ENCODE results near the gene CNTN4.
"Not testable (repeated sequence)": the region's sequence is repeated elsewhere in the genome, so short reads cannot be mapped to it uniquely, and the experiment has no call there.

CNTN4 gene

DNA sequence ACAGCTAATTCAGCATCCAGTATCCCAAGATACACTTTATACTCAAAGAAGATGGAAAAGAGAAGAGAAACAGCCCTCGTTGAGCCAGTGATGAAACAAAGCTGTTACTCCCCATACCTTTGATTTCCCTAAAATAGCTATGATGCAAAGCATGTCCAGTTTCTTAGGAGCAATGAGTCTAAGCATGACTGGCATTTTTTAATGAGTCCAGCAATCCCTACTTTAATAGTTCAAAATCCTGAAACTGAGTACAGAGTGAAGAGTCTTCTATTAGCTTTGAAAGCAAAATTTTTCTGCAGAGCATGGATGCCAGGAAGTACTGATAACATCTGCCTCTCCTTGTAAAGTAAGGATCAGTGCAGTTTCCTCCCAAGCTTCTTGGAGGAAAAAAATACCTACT is 708.8 kb downstream of the CNTN4 start:
- DNase-seq = no peak

DNA sequence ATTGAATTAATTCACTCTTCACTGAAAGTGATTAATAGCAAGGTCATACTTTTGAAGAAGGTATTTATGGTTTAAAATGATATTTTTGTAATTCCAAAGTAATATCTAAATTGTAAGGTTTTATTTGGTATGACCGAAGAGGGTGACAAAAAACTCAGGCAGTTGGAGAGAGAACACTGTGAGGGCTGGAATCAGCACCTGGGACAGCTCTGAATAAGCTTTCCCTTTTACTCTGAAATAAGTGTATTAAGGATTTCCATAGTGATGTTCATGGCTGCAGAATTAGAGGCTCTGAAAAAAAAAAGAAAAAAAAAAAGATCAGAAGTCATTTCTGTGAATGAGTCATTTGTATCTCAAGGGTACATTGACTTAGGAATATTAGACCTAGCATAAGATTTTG is 712.1 kb downstream of the CNTN4 start:
- no peak for DNase-seq

DNA sequence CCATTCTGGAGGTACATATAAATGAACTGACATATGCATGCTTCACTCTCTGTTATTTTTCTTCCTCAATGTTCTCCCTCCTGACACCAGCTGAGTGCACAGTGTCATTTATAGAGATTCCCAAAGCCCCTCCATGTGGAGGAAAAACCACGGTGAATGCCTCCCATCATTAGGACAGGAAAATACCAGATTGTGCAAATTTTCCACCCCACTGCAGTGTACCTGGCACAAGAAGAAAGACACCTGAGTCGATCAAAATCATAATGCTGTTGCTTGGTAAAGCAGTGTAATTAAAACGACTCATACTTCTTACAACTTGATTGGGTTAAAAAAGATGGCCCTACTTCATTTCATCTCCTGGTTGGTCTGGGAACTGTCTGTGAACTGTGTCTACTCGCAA is 720.9 kb downstream of the CNTN4 start:
- DNase-seq = no peak

DNA sequence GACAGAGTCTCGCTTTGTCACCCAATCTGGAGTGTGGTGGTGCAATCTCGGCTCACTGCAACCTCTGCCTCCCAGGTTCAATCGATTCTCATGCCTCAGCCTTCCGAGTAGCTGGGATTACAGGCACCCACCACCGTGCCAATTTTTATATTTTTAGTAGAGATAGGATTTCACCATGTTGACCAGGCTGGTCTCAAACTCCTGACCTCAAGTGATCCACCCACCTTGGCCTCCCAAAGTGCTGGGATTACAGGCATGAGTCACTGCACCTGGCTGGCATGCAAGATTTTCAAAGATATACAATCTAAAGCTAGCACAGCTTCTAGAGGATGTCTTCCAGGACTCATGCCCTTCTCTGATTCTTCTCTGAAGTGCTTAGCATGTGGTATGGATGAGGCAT is 722.3 kb downstream of the CNTN4 start:
- DNase-seq = not testable (repeated sequence)

DNA sequence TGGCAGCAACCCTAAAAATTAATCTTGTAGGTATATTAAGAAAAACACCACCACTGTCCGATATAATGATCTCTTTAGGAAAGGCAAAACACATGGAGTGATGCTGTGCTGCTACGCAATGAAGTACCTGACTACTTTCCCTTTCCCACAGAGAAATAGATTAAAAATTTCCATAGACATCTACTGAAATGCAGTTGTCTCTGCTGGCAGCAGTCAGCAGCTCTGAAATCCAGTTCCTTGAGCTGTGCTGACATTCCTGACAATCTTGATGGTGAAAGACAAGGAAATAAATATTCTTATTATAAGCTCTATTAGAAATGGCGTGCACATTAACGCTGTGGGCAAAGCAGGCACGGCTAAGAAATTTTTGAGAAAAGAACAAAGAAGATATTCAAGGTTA is 723.9 kb downstream of the CNTN4 start:
- no peak for DNase-seq

DNA sequence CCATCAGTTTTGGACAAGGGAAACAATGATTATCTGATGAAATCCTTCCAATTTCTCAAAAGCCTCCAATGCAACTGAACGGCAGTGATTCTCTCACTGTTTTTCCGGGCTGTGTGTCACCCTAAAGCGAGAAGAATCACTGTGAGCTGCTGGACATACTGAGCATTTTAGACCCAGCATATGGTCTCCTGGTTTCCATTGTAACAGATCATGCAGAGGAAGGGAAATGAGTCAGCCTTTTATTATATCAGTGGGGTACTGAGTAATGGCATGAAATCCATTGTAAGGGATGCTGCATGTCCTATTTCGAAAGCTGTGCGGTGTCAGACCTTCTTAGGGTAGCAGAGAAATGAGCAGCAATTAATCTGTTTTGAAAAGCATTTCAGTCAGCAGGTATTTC is 724.4 kb downstream of the CNTN4 start:
- DNase-seq = no peak

DNA sequence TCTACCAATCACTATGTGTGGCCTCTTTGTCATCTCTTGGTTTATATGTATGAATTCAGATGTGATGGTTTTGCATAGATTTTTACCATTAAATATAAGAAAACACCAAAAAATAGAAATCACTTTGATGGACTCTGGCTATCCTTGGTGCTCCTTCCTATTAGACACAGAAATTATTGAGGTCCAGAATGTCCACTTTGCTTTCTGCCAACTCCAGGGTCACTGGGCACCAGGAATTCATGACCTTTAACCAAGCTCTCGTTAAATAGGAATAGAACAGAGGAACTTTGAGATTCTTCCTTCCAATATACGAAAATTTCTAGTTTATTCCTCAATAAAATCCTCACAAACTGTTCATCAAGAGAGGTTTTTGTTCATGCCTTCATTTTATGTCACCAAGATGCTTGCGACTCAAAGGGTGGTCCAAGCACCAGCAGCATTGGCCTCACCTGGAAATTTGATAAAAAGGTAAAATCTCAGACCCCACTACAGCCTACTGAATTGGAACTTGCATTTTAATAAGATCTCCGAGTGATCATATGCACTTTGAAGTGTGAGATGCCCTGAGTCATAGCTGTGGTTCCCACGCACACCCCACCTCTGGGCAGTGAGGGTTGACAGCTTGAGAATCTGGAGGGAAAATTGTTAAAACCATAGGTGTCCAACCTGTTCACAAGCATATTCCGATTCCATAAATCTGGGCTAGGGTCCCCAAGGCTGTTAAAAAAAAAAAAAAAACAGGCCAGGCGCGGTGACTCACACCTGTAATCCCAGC is 725.0 kb downstream of the CNTN4 start:
- no peak for DNase-seq

DNA sequence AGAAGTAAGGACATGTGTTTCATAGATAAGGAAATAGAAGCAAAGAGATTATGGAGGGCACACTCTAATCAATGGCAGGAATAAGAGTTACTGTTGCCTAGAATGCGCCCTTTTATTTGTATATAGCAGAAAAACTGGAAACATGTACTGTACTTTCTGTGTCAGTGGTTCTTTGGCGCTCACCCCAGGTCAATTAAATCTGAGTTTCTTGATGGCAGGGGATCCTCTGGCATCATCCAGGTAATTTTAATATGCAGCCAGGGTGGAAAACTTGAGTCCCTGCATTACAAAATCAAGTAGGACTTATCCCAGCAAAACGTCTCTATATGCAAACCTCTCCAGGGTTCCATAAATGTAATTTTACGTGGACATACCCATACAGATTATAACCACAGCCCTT is 727.4 kb downstream of the CNTN4 start:
- no peak for DNase-seq

DNA sequence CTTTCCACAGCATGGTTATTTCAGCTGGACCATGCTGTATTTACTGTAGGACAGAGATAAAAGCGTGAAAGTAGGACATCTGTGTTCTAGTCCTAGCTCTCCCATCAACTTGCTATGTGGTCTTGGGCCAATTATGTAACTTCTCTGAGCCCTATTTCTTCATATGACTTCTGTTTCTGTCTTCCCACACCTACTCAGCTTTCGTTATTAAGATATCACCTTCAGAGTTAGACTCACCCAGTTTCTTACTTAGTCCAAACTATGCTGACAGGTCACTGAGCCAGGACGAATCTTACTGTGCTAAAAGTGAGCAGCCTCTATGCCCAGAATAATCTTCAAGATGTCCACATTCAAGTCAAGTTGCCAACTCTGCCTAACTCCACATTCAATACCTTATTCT is 727.8 kb downstream of the CNTN4 start:
- DNase-seq = no peak

DNA sequence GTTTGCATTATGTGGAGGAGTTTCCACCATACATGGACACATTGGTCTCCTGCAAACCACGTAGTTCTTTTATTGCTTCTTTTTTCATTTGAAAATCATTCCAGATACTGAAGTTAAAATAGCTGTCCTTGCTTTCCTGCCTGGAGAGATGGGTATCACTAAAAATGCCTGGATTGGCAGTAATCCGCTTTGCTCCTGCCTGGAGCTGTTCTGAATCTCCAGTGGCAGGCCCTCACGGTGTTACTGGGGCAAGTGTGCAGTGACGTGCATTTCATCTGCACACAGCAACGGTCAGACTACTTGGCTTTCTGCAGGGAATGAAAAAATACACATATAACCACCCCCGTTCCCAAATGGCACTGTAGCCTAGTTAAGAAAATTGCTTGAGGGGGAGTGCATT is 738.6 kb downstream of the CNTN4 start:
- no peak for DNase-seq

DNA sequence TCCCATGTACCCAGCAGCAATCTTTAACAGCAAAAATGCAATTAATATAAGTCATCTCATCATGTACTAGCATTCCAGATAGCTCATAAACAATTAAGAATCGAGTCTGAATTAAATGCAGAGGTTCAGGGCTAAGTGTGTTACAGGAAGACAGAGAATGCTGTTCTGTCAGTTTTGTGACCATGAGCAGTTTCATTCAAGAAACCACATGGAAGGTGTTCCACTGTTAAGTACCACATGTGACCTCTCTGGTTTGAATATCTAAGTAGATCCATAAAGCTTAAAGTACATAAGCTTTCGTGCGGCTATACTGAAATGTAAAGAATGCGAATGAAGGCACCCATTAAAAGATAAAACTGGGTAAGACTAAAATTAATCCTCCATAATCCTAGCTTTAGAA is 739.2 kb downstream of the CNTN4 start:
- no peak for DNase-seq

DNA sequence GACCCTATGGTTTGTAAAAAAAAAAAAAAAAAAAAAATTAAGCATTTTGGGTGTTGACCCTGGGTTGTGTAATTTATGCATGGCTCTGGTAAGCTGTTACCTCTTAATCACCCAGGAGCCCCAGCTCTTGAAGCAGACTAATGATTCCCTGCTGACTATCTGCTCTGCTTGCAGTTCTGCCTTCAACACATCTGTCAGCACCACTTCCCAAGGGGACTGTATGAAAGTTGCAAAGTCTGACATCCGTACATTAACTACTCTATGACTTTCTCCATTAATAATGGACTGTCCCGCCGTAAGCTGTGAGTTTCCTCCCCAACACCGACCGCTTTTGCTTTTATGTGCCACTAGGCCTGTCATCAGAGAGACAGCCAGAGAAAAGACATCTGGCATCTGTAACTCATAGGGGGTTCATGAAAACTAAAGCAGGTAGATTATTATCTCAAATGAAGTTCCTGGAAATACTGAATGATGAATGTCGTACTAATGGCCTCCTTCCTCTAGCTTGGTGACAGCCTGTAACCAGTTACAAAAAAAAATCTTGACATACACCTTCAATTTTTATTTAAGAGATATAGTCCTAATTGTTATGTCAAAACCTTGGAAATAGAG is 740.0 kb downstream of the CNTN4 start:
- no peak for DNase-seq

DNA sequence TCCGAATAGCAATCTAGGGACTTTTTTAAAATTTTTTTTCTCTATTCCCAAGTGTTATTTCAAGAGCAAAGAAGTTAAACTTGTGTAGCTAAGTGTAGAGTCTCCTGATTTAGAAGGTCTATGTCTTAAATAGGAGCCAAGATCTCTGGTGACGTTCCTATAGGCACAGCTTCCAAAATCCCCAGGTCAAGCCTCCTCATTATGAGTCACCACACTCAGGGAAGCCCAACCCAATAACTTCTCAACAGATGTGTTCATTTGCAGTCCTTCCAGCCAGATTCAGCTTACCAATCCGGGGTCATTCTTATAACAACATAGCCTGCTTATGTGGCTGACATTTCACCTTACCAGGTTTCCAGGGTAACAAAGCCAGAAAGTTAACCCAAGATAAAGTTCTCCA is 741.2 kb downstream of the CNTN4 start:
- no peak for DNase-seq

DNA sequence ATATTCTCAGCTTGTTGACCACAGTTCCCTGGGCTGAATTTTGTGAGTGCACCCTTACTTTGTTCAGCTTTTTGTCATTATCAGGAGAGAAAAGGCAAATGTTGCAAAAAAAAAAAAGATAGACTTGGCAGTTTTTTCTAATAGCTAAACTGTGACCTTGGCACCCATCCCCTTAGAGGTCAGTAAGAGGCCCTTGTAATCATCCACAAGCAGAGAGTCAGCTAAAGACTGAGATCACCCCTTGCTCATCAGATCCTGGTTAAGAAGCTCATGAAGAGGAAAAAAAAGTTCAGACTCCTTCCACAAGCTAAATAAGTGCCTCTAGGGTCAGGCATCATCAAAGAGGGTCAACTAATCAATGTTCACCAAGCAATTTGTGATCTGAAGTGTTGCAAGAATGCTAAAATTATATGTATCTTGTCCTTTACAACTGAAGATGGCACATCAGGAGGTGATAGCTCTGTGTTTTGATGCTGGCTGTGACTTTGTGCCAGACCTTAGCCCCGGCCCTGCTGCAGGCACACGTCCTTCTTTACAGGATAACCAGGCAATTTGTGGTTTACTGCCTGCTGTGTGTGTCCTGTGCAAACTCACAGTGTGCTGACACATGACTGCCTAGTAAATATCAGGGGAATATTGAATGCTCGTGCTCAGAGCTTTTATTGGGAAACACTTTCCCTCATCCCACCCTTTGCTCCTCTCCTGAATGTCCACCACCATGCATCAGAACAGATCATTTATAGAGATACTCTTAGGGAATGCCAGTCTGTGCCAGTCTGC is 748.6 kb downstream of the CNTN4 start:
- no peak for DNase-seq

DNA sequence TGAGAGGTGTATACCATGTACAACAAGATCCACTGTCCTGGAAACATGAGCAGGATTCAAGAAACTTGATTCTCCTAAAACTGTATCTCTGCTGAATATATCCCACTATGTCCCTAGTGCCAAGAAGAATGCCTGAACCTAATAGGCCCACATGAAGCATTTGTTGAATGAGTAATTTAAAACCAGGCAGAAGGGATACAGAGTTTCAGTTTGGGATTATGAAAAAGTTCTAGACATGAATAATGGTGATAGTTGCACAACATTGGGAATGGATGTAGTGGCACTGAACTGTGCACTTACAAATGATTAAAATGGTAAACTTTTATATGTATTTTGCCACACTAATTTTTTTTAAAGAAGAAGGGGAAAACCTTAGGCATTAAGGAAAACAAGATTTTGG is 750.4 kb downstream of the CNTN4 start:
- no peak for DNase-seq

DNA sequence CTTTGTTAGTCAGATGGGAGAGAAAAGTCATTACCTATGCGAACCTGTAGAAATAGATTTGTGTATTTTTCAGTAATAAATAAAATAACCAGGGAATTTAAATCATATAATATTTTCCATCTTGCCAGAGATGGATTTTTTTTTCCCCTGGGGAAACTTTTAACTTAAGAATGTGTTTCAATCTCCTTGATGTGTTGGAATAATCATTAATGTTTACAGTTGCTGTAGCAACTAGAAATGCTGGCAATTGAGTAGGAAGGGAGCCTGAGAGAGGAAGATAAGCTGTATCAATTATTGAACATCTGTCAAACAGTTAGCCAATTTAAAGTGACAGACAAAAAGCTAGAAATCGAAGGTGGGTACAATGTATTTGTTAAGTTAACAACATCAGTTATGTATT is 752.0 kb downstream of the CNTN4 start:
- no peak for DNase-seq

DNA sequence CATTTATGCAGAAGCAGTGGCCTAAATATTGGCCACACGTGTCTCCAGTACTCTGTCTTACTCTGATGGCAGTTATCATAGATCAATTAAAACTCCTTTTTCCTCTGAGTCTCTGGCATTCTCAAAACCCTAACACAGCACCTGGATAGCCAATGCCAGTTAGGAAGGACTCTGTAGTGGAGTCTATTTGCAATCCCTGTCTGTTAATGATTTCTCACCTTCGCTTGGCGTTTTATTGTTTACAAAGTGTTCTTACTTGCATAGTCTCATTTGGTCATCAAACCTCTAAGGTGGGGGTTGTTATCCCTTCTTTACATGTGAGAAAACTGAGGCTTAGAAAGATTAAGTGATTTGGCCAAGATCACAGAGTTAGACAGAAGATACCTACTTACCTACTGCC is 752.7 kb downstream of the CNTN4 start:
- no peak for DNase-seq

DNA sequence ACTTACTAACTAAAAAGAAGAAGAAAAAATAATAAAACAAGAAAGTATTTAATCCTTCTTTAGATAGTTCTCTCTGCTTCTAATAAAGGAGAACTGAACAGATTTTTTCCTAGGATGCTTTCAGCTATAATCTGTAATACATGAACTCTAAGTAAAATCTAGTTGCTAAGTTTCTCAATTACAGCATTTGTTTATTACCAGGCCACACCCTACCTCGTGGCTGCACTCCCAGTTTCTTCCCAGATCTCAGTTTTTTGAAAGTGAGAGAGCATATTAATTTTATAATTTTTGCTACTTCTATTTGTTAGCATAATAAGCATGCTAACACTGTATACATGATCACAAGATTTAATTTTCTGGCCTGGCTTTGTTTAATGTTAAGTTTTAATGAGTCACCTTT is 753.2 kb downstream of the CNTN4 start:
- no peak for DNase-seq

DNA sequence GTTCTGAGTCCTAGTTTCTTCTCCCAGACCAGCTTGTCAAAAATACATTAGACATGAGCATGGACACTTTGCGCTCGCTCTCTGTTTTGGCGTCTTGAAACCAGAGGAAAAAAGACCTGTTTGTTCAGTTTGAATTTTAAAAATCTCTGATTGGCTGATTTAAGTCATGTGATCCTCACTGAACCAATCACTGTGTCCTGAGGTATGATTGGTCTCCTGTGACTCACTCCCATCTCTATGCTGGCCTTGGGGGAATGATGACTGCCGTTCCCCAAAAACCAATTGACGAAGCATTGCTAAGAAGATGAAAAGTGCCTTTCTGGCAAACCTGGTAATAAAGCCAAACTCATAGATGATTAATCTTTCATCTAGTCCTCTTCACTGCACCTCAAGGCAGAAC is 755.0 kb downstream of the CNTN4 start:
- DNase-seq = no peak

DNA sequence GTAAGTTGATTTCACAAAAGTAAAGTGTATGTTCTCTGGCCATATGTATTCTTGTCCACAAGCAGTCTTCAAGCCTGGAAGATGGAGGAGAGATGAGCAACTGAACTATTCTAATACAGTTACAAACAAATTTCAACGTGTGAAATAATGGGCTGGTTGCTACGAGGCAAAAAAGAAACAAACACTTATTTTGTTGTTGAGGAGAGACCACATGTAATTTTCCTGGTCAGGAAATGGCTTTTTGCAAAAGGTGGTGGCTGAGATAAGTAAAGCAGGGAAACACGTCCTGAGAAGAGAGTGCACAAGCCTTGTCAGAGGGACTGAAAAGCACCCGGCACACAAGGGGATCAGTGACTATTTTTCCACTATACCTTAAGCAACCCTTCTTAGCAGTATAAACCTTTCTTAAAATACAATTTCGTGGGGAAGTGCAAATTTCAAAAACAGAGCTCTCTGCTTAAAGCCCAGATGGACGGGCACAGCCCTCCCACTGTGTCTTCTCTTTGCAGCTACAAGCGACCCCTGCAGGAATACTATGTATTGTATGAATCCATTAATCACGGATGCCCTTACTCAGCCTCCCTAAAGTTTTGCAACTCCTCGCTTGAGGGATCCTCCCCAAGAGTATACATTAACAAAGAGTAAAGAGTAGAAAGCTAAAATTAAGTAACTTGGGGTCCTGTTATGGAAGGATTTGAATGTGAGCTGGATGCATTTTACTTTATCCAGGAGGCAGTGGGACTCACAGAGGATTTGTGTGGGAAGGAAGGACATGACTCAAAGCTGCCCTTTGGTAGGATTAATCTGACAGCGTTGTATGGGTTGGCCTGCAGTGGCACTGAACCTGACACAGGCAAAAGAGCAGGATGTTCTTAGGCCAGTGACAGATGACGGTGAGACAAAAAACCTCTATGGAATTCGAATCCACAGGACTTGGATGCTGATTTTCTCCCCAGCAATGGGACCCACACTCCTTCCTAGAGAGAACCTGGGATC is 757.8 kb downstream of the CNTN4 start:
- DNase-seq = peak; percentile 15

DNA sequence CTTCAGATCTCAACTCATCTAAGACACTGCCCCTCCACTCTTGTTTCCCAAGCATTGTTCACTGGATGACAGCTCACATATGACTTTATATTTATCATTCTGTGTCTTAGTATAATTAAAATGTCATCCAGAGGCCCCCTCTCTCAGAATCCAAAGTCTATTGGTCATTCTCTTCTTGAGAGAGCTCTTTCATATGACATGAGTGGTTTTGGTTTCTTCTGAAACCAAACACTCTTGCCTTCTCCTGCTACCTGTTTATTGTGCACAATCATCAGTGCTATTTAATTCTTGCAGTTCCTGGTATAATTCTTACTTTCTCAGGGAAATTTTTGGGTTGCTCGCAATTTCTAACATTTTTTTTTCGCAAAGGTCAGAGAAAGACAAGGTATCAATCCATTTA is 762.0 kb downstream of the CNTN4 start:
- DNase-seq = no peak

DNA sequence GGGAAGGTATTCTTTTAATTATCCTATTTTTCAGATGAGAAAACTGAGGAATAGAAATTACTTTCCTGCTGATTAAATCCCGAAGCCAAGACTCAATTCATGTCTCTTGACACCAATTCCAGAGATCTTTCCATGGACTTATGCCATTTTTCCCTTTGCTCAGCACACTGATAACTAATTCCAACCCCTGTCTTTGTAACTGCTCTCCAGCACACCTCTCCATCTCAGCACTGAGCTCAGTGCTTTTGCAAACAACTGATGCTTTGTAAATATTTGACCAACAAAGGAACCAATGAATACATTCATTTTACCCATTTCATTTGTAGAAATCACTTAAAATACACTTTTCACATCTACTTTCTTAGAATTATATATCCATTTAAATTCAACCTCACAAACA is 762.5 kb downstream of the CNTN4 start:
- no peak for DNase-seq
